ENCODE measurements around the gene MAN1A1.
"Not testable (repeated sequence)": the region's sequence is repeated elsewhere in the genome, so short reads cannot be mapped to it uniquely, and the experiment has no call there.

MAN1A1 gene

GRCh38 chr6:119163006-119163405, 186.6 kb downstream of the MAN1A1 start:
- no peak for DNase-seq

- no peak for DNase-seq
Observed at GRCh38 chr6:119162134-119162775, 187.3 kb downstream of the MAN1A1 start.

GRCh38 chr6:119161438-119161837, 188.1 kb downstream of the MAN1A1 start:
- DNase-seq: no peak

GRCh38 chr6:119160911-119161310, 188.7 kb downstream of the MAN1A1 start:
- DNase-seq: no peak

- DNase-seq: no peak
Observed at GRCh38 chr6:119158057-119158848, 191.3 kb downstream of the MAN1A1 start.

- DNase-seq: no peak
Observed at GRCh38 chr6:119157506-119157815, 192.1 kb downstream of the MAN1A1 start.

GRCh38 chr6:119156757-119157505, 192.6 kb downstream of the MAN1A1 start:
- no peak for DNase-seq

GRCh38 chr6:119156082-119156481, 193.5 kb downstream of the MAN1A1 start:
- DNase-seq: not testable (repeated sequence)

- no peak for DNase-seq
Observed at GRCh38 chr6:119152187-119152586, 197.4 kb downstream of the MAN1A1 start.

- no peak for DNase-seq
Observed at GRCh38 chr6:119148825-119149525, 200.6 kb downstream of the MAN1A1 start.

- DNase-seq: no peak
Observed at GRCh38 chr6:119148098-119148824, 201.3 kb downstream of the MAN1A1 start.

- DNase-seq: no peak
Observed at GRCh38 chr6:119147101-119148053, 202.2 kb downstream of the MAN1A1 start.

- DNase-seq: no peak
Observed at GRCh38 chr6:119145111-119145510, 204.4 kb downstream of the MAN1A1 start.

- DNase-seq: no peak
Observed at GRCh38 chr6:119142637-119143036, 206.9 kb downstream of the MAN1A1 start.

GRCh38 chr6:119142041-119142440, 207.5 kb downstream of the MAN1A1 start:
- no peak for DNase-seq

GRCh38 chr6:119140196-119141140, 209.1 kb downstream of the MAN1A1 start:
- DNase-seq: no peak

GRCh38 chr6:119138906-119139541, 210.5 kb downstream of the MAN1A1 start:
- no peak for DNase-seq

GRCh38 chr6:119137194-119138072, 212.1 kb downstream of the MAN1A1 start:
- no peak for DNase-seq

GRCh38 chr6:119134752-119135151, 214.8 kb downstream of the MAN1A1 start:
- no peak for DNase-seq

Measured in activated CD4-positive, alpha-beta T cell treated with anti-CD3 and anti-CD28 coated beads for 1 hour (primary cell).